Activated B cell treated with CpG ODN at 0.5 μM for 24 hours (primary cell): ENCODE data around the gene SLC10A7. TPM values are rescaled to one million over a fixed set of nuclear protein-coding genes. Genes with fewer than 3 reads are reported as not detected.

Experiments
- ATAC-seq: fragments of 200-7000 bp; cut with Tn5 transposase; one replicate; pipeline ENCODE4 v1.10.0; 2021; ENCODE audit warnings: low read depth, mild to moderate bottlenecking, moderate library complexity
- CTCF ChIA-PET: fragments of 350-600 bp; sonication (Branson Sonifier 250); formaldehyde crosslinking; loops from one replicate; lab custom pipeline; 2021; ENCODE audit warnings: antibody characterized with exemption; lab: Charles Lee
- POLR2A ChIA-PET: fragments of 350-600 bp; sonication (Branson Sonifier 250); formaldehyde crosslinking; loops from one replicate; lab custom pipeline; 2021; ENCODE audit warnings: antibody characterized with exemption; lab: Charles Lee
- DNase-seq: peaks from one replicate; pipeline ENCODE4 v3.0.0; 2022
- H3K27ac Mint-ChIP-seq: one replicate; pipeline ENCODE4 v1.8.0; 2020; ENCODE audit warnings: mixed read lengths
- H3K27me3 Mint-ChIP-seq: one replicate; pipeline ENCODE4 v1.8.0; 2021; ENCODE audit warnings: mixed read lengths
- H3K36me3 Mint-ChIP-seq: one replicate; pipeline ENCODE4 v1.8.0; 2021; ENCODE audit warnings: low read depth, mixed read lengths
- H3K4me1 Mint-ChIP-seq: one replicate; pipeline ENCODE4 v1.8.0; 2021; ENCODE audit warnings: mixed read lengths
- H3K4me3 Mint-ChIP-seq: one replicate; pipeline ENCODE4 v1.8.0; 2020; ENCODE audit warnings: mild to moderate bottlenecking, mixed read lengths
- H3K9me3 Mint-ChIP-seq: one replicate; pipeline ENCODE4 v1.8.0; 2020; ENCODE audit warnings: mixed read lengths
- intact Hi-C: fragments of 100-400 bp; cut with micrococcal nuclease; formaldehyde crosslinking; loops from one replicate; pipeline ENCODE4 v1.15.1; 2024
- total RNA-seq: library from RNA; stranded (reverse); gene quantifications from 2 replicates; pipeline ENCODE4 v1.2.3, GENCODE V29; 2022
- TF ChIP-seq, protein P1 (sequence below): fragments of 200-600 bp; IDR thresholded peaks from one replicate; pipeline ENCODE4 v1.8.0; 2022; ENCODE audit warnings: antibody characterized with exemption, mild to moderate bottlenecking

The SLC10A7 gene
- total RNA-seq, 1 donor from 2014 or later = 16.3 TPM

DNA sequence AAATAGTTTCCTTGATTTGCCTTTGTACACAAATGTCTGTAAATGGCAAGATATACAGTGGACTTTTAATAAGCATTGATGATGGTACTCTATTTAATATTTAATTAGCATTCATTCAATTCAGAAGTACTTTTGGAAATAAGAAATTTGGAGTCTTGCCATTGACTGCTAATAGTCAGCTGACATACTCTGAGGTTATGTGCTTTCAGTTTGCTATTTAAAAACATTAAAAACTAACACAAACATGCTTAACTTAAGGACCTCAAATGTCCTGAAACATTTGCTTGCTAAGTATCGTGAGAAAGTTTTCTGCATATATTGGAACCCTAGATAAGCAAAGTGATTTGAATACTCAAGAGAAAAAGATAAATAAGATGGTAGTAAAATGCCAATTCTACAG is 242.8 kb downstream of the SLC10A7 start:
- Mint-ChIP-seq H3K9me3 (no peaks in the 10 kb centered on the region), H3K4me3 (no peak overlapping the region), H3K4me1 (no peaks in the 10 kb centered on the region), H3K27ac (no peak overlapping the region), H3K27me3 (no peaks in the 10 kb centered on the region), H3K36me3 (peaks cover 15% of the 10 kb centered on the region)
- CTCF ChIA-PET = no interaction called here
- DNase-seq (no peak), ATAC-seq (no peak)
- POLR2A ChIA-PET = no interaction called here
- TF ChIP-seq, protein P1, sequence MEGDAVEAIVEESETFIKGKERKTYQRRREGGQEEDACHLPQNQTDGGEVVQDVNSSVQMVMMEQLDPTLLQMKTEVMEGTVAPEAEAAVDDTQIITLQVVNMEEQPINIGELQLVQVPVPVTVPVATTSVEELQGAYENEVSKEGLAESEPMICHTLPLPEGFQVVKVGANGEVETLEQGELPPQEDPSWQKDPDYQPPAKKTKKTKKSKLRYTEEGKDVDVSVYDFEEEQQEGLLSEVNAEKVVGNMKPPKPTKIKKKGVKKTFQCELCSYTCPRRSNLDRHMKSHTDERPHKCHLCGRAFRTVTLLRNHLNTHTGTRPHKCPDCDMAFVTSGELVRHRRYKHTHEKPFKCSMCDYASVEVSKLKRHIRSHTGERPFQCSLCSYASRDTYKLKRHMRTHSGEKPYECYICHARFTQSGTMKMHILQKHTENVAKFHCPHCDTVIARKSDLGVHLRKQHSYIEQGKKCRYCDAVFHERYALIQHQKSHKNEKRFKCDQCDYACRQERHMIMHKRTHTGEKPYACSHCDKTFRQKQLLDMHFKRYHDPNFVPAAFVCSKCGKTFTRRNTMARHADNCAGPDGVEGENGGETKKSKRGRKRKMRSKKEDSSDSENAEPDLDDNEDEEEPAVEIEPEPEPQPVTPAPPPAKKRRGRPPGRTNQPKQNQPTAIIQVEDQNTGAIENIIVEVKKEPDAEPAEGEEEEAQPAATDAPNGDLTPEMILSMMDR = no peak
- intact Hi-C loops = no loop called here

DNA sequence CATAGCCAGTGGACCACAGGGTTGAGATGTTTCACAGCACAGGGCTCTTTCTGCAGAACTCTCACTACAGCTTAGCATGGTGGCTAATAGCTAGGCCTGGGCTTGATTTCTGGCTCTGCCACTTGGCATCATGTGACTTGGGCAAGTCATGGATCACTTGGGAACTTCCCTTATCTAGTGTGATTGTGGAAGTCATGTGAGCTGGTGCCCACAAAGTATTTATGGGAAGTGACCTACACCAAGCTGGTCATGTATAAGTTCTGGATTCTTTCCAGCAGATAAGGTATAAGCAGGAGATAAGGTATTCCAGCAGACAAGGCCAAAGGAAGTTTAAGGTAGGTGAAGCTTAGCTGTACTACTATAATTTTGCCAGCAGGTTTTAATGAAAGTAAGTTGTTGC is 246.4 kb downstream of the SLC10A7 start:
- TF ChIP-seq, protein P1 = no peak
- no peaks in the 10 kb centered on the region for H3K4me1 Mint-ChIP-seq
- ATAC-seq = no peak
- H3K36me3 Mint-ChIP-seq = peaks cover 9% of the 10 kb centered on the region
- no peaks in the 10 kb centered on the region for H3K9me3 Mint-ChIP-seq
- no peaks in the 10 kb centered on the region for H3K27me3 Mint-ChIP-seq
- H3K27ac Mint-ChIP-seq = no peak overlapping the region
- no peak overlapping the region for H3K4me3 Mint-ChIP-seq
- DNase-seq = no peak
- CTCF ChIA-PET = no interaction called here
- intact Hi-C loops = no loop called here
- POLR2A ChIA-PET = no interaction called here

DNA sequence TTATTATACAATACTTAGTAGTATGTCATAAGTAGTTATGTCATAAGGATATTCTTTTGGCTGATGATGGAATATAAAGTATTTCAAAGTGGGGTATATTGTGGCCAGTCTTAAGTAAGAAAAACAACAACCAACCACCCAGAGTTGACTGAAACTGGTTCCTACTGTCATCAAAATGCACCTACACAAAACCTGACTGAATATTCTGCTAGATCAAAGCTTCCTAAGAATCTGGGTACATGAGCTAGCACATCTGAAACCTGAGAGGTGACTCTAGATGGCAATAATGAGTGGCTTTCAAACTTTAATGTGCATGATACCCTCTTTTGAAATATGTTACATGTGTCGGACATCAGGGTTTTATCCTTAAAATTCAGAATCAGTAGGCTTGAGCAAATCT is 247.0 kb downstream of the SLC10A7 start:
- CTCF ChIA-PET = no interaction called here
- Mint-ChIP-seq H3K27me3 (no peaks in the 10 kb centered on the region), H3K4me1 (no peaks in the 10 kb centered on the region), H3K9me3 (no peaks in the 10 kb centered on the region), H3K36me3 (peaks cover 9% of the 10 kb centered on the region), H3K4me3 (no peak overlapping the region), H3K27ac (no peak overlapping the region)
- ATAC-seq = no peak
- TF ChIP-seq, protein P1 = no peak
- POLR2A ChIA-PET = interaction anchor here (0.7 kb wide), 1 partner anchor 216 kb away, joined by 6 read pairs; no protein-coding TSS in a partner anchor
- no peak for DNase-seq
- intact Hi-C loops = no loop called here

DNA sequence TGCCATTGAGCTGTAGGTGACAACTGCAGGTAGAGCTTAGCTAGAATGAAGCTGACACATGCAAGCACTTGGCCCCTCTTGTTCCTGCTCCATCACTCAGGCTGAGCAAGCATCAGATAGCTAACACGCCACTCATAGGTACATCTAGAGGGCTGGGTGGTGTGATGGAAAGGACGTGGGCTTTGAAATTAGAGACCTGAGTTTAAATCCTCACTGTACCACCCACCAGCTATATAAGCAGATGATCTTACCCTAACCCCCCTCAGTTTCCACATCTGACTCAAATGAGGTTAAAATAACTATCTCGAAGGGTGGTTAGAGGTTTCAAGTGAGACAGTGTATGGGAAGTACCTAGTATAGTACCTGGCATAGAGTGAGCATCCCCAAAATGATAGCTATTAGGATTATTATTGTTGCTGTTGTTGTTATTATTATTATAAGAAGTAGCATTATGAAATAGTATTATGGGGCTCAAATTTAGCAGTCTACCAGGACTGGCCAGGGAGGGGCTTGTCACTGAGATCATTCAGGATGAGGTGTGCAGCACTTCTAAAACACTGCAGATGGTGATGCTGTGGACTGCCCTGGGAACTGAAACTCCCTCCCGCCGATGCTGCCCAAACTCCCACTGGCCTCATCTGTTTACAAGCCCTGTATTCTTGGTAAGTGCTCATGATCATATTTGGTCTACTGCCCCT is 248.4 kb downstream of the SLC10A7 start:
- H3K27me3 Mint-ChIP-seq = no peaks in the 10 kb centered on the region
- ChIA-PET POLR2A (no interaction called here), CTCF (no interaction called here)
- H3K4me3 Mint-ChIP-seq = no peak overlapping the region
- DNase-seq (no peak), ATAC-seq (no peak)
- H3K9me3 Mint-ChIP-seq = no peaks in the 10 kb centered on the region
- TF ChIP-seq, protein P1 = no peak
- no peak overlapping the region for H3K27ac Mint-ChIP-seq
- intact Hi-C loops = no loop called here
- peaks cover 8% of the 10 kb centered on the region for H3K36me3 Mint-ChIP-seq
- H3K4me1 Mint-ChIP-seq = no peaks in the 10 kb centered on the region

DNA sequence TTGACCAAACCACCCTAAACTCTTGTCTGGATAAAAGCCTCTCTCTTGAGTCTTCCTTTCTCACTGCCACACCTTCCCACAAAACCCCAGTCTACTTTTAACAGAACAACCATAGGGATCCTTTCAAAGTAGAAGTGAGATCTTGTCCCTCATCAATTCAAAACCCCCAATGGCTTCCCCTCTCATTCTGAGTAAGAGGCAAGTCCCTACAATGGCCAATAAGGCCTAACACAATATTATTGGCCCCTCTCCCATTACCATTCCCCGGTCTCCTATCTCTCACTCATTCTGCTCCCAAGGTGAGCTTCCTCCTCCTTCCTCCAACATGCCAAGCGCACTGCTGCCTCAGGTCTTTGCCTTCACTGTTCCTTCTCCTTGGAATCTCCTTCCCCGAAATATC is 250.3 kb downstream of the SLC10A7 start:
- H3K9me3 Mint-ChIP-seq = no peaks in the 10 kb centered on the region
- intact Hi-C loops = no loop called here
- ATAC-seq = no peak
- H3K27me3 Mint-ChIP-seq = no peaks in the 10 kb centered on the region
- TF ChIP-seq, protein P1 = no peak
- H3K27ac Mint-ChIP-seq = no peak overlapping the region
- ChIA-PET CTCF (interaction anchor here (1.2 kb wide), 1 partner anchor 12 kb away, joined by 3 read pairs; no protein-coding TSS in a partner anchor), POLR2A (no interaction called here)
- no peaks in the 10 kb centered on the region for H3K4me1 Mint-ChIP-seq
- DNase-seq = no peak
- H3K36me3 Mint-ChIP-seq = peaks cover 8% of the 10 kb centered on the region
- no peak overlapping the region for H3K4me3 Mint-ChIP-seq
